Activated naive CD4-positive, alpha-beta T cell treated with anti-CD3 and anti-CD28 coated beads, Interleukin-2, amount 50 U/mL, for 24 hours (primary cell): Measurements from ENCODE around the gene RARS2.

Experiments
- H3K27ac Mint-ChIP-seq: one replicate; pipeline ENCODE4 v1.8.0; 2021; ENCODE audit warnings: mild to moderate bottlenecking, mixed read lengths
- H3K27me3 Mint-ChIP-seq: one replicate; pipeline ENCODE4 v1.8.0; 2021; ENCODE audit warnings: mixed read lengths
- H3K36me3 Mint-ChIP-seq: one replicate; pipeline ENCODE4 v1.8.0; 2021; ENCODE audit warnings: mixed read lengths
- H3K4me1 Mint-ChIP-seq: one replicate; pipeline ENCODE4 v1.8.0; 2021; ENCODE audit warnings: mixed read lengths
- H3K4me3 Mint-ChIP-seq: one replicate; pipeline ENCODE4 v1.8.0; 2021; ENCODE audit warnings: mild to moderate bottlenecking, mixed read lengths
- H3K9me3 Mint-ChIP-seq: one replicate; pipeline ENCODE4 v1.8.0; 2021; ENCODE audit warnings: mixed read lengths

RARS2 gene

GRCh38 chr6:87487555-87487954 is 102.2 kb downstream of the RARS2 start:
- peaks cover 17% of the 10 kb centered on the region for H3K36me3 Mint-ChIP-seq
- H3K27me3 Mint-ChIP-seq: no peaks in the 10 kb centered on the region
- H3K4me3 Mint-ChIP-seq: no peak overlapping the region
- H3K9me3 Mint-ChIP-seq: no peaks in the 10 kb centered on the region
- peaks cover 26% of the 10 kb centered on the region for H3K4me1 Mint-ChIP-seq
- H3K27ac Mint-ChIP-seq: no peak overlapping the region

GRCh38 chr6:87484491-87484890 is 105.3 kb downstream of the RARS2 start:
- Mint-ChIP-seq H3K4me1 (peaks cover 26% of the 10 kb centered on the region), H3K27me3 (no peaks in the 10 kb centered on the region), H3K36me3 (peaks cover 16% of the 10 kb centered on the region), H3K9me3 (no peaks in the 10 kb centered on the region), H3K27ac (peak overlapping the region; percentile 73), H3K4me3 (no peak overlapping the region)

- Mint-ChIP-seq H3K4me1 (peaks cover 26% of the 10 kb centered on the region), H3K27me3 (no peaks in the 10 kb centered on the region), H3K27ac (no peak overlapping the region), H3K36me3 (peaks cover 17% of the 10 kb centered on the region), H3K9me3 (no peaks in the 10 kb centered on the region), H3K4me3 (no peak overlapping the region)
Observed at GRCh38 chr6:87483929-87484328, 105.9 kb downstream of the RARS2 start.

GRCh38 chr6:87482366-87482765 is 107.4 kb downstream of the RARS2 start:
- H3K36me3 Mint-ChIP-seq: peaks cover 23% of the 10 kb centered on the region
- H3K4me3 Mint-ChIP-seq: no peak overlapping the region
- H3K9me3 Mint-ChIP-seq: no peaks in the 10 kb centered on the region
- H3K4me1 Mint-ChIP-seq: peaks cover 17% of the 10 kb centered on the region
- H3K27ac Mint-ChIP-seq: no peak overlapping the region
- H3K27me3 Mint-ChIP-seq: no peaks in the 10 kb centered on the region

- no peak overlapping the region for H3K27ac Mint-ChIP-seq
Observed at GRCh38 chr6:87481931-87482330, 107.9 kb downstream of the RARS2 start.

GRCh38 chr6:87473419-87473903 is 116.3 kb downstream of the RARS2 start:
- H3K4me3 Mint-ChIP-seq: peak overlapping the region; percentile 99
- peaks cover under 1% of the 10 kb centered on the region for H3K27me3 Mint-ChIP-seq

More at GRCh38 chr6:87481931-87482330, 107.9 kb downstream of the RARS2 start:
- Mint-ChIP-seq H3K4me3 (no peak overlapping the region), H3K4me1 (peaks cover 16% of the 10 kb centered on the region), H3K36me3 (peaks cover 23% of the 10 kb centered on the region), H3K27me3 (no peaks in the 10 kb centered on the region), H3K9me3 (no peaks in the 10 kb centered on the region)

GRCh38 chr6:87472525-87473418 is 117.0 kb downstream of the RARS2 start, which contains the start of gene SLC35A1:
SLC35A1 (plus strand) TSS chr6:87472974; CDS start chr6:87473004, 30 bp downstream.
- H3K4me1 Mint-ChIP-seq: peaks cover 26% of the 10 kb centered on the region
- H3K27ac Mint-ChIP-seq: peak within 1 kb of the TSS; percentile 99
- H3K9me3 Mint-ChIP-seq: no peaks in the 10 kb centered on the region
- H3K36me3 Mint-ChIP-seq: no peaks in the 10 kb centered on the region
- peak within 1 kb of the TSS; percentile 99 for H3K4me3 Mint-ChIP-seq
- peaks cover 5% of the 10 kb centered on the region for H3K27me3 Mint-ChIP-seq

More at GRCh38 chr6:87473419-87473903, 116.3 kb downstream of the RARS2 start:
- H3K4me1 Mint-ChIP-seq: peaks cover 26% of the 10 kb centered on the region
- H3K9me3 Mint-ChIP-seq: no peaks in the 10 kb centered on the region
- H3K27ac Mint-ChIP-seq: peak overlapping the region; percentile 99
- H3K36me3 Mint-ChIP-seq: peaks cover 6% of the 10 kb centered on the region

- Mint-ChIP-seq H3K4me3 (no peak overlapping the region), H3K9me3 (no peaks in the 10 kb centered on the region), H3K27ac (no peak overlapping the region), H3K4me1 (no peaks in the 10 kb centered on the region), H3K27me3 (peaks cover 25% of the 10 kb centered on the region), H3K36me3 (peaks cover 3% of the 10 kb centered on the region)
Observed at GRCh38 chr6:87465051-87465450, 124.7 kb downstream of the RARS2 start.
